HG02885 (cell line): ENCODE measurements around the gene NCMAP.

Source experiments
- ATAC-seq: cut with Tn5 transposase; IDR thresholded peaks from one replicate; pipeline ENCODE4 v1.9.1; 2021; ENCODE audit warnings: mild to moderate bottlenecking; ENCODE audit not compliant: unreplicated experiment, poor library complexity

The NCMAP gene

DNA sequence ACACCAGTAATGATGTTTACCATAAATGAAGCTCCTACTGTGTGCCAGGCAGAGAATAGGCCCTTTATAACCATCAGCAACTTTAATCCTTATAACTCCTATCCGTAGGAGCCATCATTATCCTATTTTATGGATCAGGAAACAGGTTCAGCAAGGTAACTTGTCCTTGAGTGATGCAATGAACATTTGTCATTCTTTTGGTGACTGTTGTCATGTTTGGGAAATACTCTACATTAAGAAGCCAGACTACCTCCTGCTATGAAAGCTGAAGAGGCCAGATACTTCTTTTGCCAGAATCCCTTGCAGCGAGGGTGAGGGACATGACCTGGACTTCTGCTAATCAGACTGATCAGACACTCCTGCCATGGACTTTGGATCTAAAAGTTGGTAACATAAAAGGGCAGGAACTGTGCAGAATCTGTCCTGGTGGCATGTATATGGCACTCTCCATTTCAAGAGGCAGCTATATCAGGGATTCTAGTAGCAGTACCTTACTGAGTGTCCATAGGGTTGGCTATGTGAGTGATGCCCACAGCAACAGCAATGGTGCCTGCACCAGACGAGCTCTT, 54.1 kb downstream of the NCMAP start:
- ATAC-seq = no peak

DNA sequence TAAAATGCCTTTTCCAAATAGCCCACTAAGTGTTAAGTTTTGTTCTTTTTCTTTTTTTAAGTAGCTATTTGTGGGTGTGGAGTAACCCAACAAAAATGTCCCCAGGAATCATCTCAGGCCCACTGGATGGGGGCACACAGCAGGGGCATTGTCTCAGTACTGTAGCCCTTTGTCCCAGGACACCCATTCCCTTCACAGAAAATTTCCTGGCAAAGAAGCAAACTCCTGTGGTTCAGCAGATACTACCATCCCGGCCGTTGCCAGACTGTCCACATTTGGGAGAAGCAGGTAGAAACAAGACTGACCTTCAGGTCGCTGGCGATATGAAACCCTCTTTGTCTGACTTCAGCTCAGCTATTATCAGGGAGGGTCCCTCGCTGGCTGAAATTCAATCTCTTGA, 63.5 kb downstream of the NCMAP start:
- ATAC-seq = no peak

DNA sequence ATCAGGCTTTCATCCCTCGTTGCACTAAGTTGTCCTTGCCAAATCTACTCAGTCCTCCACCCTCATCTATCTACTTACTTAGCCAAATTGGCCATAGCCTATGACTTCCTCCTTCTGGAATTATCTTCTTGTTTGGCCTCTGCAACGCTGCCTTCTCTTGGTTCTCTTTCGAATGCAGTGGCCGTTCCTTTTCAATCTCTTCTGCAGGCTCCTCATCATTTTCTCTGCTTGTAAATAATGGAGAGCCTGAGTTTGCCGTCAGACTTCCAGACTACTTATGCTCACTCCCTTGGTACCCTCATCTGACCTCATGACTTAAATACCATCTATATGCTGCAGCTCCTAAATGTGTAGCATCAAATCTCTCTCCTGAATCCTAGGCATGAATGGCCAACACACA, 64.8 kb downstream of the NCMAP start:
- ATAC-seq = no peak

DNA sequence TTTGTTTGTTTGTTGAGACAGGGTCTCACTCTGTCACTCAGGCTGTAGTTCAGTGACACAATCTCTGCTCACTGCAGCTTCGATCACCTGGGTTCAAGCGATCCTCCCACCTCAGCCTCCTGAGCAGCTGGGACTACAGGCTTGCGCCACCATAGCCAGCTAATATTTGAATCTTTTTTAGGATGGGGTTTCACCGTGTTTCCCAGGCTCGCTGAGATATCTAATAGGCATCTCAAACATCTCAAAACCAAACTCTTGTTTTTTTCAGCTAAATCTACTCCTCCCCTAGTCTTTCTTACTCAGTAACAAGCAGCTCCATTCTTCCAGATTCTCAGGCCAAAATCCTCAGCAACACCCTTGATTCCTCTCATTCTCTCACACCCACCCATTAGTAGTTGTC, 65.2 kb downstream of the NCMAP start:
- no peak for ATAC-seq

DNA sequence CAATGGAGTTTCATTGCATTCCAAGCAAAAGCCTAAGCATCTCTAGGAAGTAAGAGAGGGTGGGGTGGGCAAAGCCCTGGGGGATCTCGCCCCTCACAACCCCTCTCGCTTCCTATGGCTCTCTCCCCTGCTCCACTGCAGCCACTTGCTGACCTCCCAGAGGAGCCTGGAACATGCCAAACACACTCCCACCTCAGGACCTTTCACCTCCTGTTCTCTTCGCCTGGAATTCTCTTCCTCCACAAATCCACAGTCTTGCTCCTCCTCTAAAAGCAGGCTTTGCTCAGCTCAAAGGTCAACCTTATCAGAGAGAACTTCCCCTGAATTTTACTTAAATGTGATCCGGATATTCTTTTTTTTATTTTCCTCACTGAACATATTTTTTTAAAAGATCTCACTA, 66.3 kb downstream of the NCMAP start:
- ATAC-seq = no peak

DNA sequence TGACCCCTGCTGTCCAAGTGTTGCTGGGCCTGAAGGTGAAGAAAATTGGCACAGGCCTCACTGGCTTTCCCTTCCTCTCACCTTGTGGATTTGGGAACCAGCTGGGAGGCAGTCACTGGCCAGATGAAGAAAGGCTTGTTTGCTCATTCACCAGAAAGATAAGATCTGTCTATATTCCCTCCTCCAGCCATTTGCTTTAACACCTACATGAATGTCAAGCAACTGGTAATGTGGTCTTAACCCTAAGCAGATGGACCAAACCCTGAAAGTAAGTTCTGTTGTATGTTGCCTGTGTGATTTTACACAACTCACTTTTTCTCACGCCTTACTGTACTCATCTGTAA, 76.9 kb downstream of the NCMAP start:
- no peak for ATAC-seq

DNA sequence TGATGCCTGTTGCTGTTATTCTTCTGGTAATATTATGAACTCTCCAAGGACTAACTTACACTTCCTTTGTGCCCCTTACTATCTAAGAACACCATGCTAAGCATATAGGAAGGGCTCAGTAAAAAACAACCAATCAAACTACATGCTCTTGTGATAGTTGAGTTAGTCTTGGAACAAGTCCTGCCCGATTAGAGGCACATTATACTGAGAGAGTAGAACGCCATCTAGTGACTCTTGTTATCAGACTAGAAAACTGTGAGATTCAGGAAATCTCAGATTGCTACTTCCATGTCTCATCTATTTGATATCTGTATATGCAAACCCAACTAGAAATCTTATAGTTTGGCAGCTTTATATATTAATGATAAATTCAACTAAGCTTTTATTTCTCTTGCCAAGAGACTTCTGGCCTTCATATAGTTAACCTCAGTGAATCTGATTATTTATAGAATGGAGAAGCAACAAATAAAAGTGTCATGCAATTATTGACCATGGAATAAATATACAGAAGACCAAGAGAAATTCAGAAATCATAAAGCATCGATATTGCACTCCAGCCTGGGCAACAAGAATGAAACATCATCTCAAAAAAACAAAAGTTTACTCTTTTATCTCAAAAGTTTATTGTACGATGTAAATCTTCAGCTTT, 79.4 kb downstream of the NCMAP start:
- no peak for ATAC-seq

DNA sequence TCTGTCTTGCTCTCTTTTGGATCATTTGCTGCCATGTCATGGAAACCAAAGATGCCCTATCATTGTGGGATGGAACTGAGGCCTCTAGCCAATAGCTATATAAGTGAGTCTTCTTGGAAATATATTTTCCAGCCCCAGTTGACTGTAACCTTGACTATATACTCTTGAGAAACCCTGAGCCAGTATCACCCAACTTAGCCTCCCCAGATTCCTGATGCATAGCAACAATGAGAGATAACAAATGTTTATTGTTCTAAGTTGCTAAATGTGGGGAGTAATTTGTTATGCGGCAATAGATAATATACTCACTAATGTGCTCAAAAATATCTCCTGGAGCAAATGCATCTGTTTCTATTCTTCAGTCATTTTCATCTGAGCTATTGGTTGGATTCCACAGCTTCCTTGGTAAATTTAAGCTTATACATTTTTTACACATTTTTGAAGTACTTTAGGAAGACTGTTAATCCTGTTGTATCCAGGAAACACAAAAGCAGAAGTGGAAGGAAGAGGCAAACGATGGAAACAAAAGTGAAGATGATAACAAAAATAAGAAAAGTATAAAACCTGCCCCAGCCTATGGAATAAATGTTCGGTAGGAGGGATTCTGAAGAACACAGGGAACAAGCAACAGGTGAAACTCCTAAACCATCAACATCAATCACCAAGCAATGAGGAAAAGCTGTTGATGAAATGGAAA, 80.9 kb downstream of the NCMAP start:
- no peak for ATAC-seq

DNA sequence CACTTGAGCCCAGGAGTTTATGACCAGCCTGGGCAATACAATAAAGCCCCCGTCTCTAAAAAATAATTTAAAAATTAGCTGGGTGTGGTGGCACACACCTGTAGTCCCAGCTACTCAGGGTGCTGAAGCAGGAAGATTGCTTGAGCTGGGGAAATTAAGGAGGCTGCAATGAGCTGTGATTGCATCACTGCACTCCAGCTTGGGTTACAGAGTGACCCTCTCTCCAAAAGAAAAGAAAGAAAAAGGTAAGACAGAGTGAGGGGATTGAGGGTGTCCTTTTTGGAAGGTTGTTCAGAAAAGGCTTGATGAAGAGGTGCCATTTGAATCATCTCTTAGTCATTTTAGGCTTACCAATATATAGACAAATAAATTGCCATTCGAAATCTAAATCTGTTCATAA, 83.2 kb downstream of the NCMAP start:
- no peak for ATAC-seq

DNA sequence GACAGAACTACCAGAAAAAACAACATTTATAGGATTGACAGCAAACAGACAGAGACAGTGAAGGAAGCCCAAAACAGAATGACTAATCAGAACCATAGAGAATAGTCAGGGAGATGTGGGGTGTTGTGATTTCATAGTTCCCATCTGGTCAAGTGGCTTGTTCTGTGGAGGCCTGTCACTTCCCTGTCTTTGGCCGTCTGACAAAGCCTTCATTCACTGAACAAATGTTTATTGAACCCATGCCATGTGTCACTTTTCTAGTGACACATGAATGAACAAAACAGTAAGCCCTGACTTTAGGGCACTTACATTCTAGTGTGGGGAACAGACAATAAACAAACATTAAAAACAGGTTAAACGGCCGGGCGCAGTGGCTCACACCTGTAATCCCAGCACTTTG, 84.0 kb downstream of the NCMAP start:
- no peak for ATAC-seq

DNA sequence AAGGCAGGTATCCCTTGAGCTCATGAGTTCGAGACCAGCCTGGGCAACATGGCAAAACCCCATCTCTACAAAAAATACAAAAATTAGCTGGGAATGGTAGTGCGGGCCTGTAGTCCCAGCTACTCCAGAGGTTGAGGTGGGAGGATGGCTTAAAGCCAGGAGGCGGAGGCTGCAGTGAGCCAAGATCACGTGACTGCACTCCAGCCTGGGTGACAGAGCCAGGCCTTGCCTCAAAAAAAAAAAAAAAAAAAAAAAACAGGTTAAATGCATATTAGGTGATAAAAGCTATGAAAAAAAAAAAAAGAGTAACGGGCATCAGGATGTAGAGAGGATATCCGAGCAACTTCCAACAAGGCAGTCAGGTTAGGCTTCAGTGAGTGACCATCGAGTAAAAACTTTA, 84.4 kb downstream of the NCMAP start:
- ATAC-seq = no peak

DNA sequence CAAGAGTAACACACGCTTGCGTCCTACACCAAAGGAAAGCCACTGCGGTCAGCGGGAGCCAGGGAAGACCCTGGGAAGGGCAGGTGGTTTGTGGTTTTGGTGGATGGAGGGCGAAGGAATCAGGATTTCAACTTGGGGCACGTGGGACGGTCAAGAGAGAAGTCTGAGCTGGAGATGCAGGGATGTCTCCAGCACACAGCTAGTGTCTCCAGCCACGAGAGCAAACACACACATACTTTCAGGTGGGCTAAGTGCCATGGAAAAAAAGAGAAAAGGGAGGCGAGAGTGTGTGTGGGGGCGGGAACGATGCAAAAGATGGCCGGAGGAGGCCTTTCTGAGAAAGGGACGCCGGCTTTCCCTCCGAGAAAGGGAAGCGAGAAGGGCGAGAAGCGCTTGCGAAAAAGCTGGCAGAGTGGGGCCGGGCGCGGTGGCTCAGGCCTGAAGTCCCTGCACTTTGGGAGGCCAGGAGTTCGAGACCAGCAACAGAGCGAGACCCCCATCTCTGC, 85.8 kb downstream of the NCMAP start:
- ATAC-seq = no peak

DNA sequence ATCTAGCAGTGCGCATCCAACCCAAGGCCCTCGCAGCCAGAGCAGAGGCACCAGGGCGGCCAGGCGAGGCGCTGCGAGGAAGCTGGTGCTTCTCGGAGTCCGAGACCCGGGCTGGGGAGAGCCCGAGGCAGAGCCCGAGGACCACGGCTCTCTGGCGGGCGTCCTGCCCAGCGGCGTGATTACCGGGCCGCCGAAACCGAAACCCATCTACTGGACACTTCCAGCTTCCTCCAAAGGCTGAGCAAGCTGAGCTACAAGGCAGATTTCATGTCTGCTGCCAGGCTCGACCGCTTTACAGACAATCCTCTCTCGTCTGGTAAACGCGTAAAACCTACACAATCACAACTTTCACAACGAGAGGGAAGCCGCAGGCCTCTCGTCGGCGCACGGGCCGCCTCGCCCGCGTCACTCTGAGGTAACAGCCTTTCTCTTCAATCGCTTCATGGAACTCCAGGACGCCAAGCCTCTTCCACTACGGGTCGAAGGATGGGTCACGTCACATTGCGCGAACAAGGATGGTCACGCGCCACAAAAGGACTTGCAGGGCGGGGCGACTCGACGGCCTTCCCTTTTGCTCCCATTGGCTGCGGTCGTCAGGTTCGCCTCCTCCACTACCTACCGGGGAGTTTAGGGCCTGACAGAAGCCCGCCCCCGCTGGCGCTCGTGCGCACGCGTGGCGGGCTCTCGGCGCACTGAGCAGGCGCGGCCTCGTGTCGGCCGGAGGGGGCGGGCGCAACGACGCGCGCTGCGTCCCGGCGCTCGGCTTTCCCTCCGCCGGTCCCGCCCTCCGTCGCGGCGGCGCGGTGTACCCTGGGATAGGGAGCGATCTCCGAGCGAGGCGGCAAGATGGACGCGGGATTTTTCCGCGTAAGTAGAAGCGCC, 86.8 kb downstream of the NCMAP start, which contains the start of gene SRRM1:
TSS of gene SRRM1 (plus strand) at position 822 of the 882 bp plus-strand sequence. CDS start at position 847, 25 bp downstream.
- peak; percentile 88 for ATAC-seq

DNA sequence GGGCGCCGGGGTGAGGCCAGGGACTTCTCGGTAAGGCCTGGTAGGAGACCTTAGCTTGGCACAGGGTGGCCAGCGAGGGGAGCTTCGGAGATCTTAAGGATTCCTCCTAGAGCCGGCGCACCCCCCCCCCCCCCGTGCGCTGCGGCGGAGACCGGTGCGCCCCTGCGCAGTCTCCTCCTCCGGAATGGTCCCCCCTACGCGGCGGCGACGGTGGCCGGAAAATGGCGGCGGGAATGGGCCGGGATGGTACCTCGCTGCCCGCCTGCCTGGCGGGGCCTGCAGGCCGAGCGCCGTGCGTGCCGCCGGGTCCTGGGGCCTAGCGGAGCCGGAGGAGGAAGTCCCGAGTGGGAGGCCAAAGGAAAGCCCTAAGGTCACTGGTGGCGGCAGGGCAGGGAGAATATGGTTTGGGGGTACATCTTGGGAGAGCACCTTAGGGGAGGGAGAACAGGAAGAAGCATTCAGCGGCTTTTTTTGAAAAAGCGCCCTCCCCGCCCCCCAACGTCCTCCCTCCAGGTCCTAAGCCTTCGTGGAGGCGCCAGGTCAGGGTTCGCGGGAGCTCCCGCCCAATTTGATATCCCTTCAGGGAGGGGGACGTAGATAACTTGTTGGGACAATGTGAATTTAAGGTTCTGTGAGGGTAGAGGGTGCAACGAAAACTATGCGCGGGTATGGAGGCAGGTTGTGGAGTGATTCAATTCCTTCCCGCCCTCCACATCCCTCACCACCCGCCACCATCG, 87.6 kb downstream of the NCMAP start:
- peak; percentile 19 for ATAC-seq

DNA sequence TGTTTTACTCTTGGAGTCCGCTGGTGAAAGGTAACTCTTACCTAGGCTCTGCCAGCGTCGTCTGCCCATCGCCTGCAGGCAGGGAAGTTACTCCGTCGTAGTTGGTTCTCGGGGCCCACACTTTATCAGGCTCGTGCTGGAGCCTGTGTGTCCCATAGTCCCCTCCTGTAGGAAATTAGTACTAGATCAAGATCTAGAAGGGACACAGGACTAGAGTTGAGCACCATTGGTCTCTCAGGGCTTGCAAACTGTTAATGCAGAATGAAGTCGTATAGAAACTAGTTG, 88.2 kb downstream of the NCMAP start:
- ATAC-seq = no peak

DNA sequence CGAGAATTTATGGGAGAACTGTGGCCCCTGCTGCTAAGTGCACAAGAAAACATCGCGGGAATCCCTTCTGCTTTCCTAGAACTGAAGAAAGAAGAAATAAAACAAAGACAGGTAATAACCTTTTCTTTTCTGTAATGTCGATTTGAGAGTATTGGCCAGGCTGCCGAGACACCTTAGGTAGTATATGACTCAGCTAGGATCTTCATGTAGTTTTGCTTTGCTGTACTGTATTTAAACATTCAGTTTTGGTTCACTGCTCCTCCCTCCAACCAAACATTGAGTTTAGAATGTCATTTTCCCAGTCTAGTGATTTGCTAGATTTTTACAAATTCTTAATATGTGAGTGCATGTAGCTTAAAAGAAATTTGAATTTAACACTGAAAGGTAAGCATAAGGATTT, 93.0 kb downstream of the NCMAP start:
- ATAC-seq = no peak

DNA sequence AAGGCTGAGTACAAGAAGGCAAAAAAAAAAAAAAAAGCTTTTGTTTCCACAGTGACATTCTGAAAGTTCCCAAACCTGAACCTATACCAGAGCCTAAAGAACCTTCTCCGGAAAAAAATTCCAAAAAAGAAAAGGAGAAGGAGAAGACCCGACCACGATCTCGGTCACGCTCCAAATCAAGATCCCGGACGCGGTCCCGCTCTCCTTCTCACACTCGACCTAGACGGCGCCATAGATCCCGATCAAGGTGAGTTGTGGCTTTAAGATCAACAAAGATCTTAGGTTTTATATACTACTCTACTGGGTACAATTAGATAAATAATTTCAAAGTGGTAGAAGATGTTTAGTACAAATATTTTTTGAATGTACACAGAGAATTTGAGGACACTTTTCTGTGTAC, 96.5 kb downstream of the NCMAP start:
- no peak for ATAC-seq

DNA sequence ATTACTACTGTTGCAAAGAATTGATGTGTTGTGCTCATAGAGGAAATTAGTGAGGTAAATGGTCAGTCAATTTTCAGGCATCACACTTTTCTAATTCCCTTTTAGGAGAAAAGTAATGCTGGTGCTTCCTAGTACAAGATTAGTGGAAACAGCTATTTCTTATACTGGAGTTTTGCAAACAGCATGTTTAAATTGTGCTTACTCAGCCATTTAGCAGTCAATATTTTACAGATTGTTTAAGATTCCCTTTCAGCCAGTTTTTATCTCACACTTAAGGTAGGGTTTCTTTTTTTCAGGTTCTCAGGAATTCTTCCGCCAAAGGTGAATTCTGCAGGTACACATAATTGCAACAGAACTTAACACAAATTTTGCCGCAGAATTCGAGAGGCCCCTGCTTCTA, 98.1 kb downstream of the NCMAP start:
- ATAC-seq = no peak

DNA sequence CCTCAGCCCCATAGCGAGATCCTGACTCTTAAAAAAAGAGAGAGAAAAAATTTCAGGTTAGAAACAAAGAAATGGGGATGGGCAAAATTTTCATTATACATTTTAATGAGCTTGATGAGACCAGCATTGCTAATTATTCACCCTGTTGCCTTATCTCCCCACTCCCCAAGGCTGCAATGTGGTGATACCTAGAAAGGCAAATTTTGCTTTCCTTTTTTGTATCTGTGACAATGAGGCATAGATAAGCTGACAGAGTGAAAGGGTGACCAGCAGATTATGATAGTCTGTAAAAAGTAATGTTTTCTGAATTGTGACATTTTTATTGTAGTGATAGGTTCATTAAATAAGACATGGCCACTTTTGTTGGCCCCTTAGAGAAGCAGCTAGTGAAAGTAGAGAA, 100.2 kb downstream of the NCMAP start:
- no peak for ATAC-seq

DNA sequence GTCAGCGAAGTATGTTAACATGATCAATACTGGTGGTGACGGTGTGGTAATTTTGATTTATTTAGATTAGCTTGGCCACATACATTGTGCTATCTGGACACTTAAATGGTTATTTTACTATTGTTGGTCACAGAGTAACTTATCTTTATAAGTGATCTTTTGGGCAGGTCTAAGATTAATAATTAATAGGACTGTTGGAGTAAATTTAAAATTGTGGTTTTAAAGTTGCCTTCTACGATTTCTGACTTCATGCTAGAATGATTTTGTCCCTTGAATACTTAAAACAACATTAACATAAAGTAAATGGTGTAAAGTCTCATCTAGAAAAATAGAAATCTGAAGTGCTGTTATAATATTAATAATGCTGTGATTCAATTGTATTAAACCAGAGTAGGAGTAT, 101.9 kb downstream of the NCMAP start:
- no peak for ATAC-seq
